ENCODE data around the gene WDR59. TPM values are rescaled to one million over a fixed set of nuclear protein-coding genes. Genes with fewer than 3 reads are reported as not detected.
"Not testable (repeated sequence)": the region's sequence is repeated elsewhere in the genome, so short reads cannot be mapped to it uniquely, and the experiment has no call there.

Gene WDR59
- total RNA-seq, 4 donors from 2014 or later = 12.9 to 31.3 (median 19.5) TPM

- no peaks in the 10 kb centered on the region for H3K36me3 ChIP-seq
- no peaks in the 10 kb centered on the region for H3K27me3 ChIP-seq
- H3K4me1 ChIP-seq = peaks cover 14 to 26% of the 10 kb centered on the region in 2 donors
- no peak for ATAC-seq
- in situ Hi-C loops (cut with MboI; ENCODE audit: low sequenced_read_pairs in 4 of 4) = no loop called here
- TF ChIP-seq CTCF (IDR thresholded peaks at IDR 0.05 in 4 of 5, conservative IDR thresholded peaks at IDR 0.05 in 1 of 5) = no peak
- no peak for TF ChIP-seq POLR2A (IDR thresholded peaks at IDR 0.05)
- intact Hi-C loops (cut with DNase I; ENCODE audit: low total_unique reads) = no loop called here
- H3K4me3 ChIP-seq = no peak overlapping the region
- H3K27ac ChIP-seq = peak overlapping the region in 3 of 4 donors; percentile 69 to 75 (median 72)
- H3K9me3 ChIP-seq = no peaks in the 10 kb centered on the region
- no peak for DNase-seq
Measured at GRCh38 chr16:75027520-75028300, 42.8 kb upstream of the WDR59 start.

- H3K4me1 ChIP-seq = peaks cover 14 to 28% of the 10 kb centered on the region in 2 donors
- no peaks in the 10 kb centered on the region for H3K9me3 ChIP-seq
- H3K4me3 ChIP-seq = no peak overlapping the region
- intact Hi-C loops (cut with DNase I; ENCODE audit: low total_unique reads) = no loop called here
- no peaks in the 10 kb centered on the region for H3K36me3 ChIP-seq
- H3K27me3 ChIP-seq = no peaks in the 10 kb centered on the region
- ATAC-seq (no peak), DNase-seq (no peak)
- in situ Hi-C loops (cut with MboI; ENCODE audit: low sequenced_read_pairs in 4 of 4) = no loop called here
- TF ChIP-seq POLR2A (IDR thresholded peaks at IDR 0.05) (no peak), CTCF (IDR thresholded peaks at IDR 0.05 in 4 of 5, conservative IDR thresholded peaks at IDR 0.05 in 1 of 5) (no peak)
- peak overlapping the region; percentile 66 to 75 (median 70) for H3K27ac ChIP-seq
Measured at GRCh38 chr16:75026892-75027391, 42.0 kb upstream of the WDR59 start.

GRCh38 chr16:75026239-75026891 lies 41.4 kb upstream of the WDR59 start:
- H3K9me3 ChIP-seq; H3K4me3 ChIP-seq; intact Hi-C loops (cut with DNase I; ENCODE audit: low total_unique reads); H3K36me3 ChIP-seq; in situ Hi-C loops (cut with MboI; ENCODE audit: low sequenced_read_pairs in 4 of 4); H3K27me3 ChIP-seq: not testable (repeated sequence)
- DNase-seq (peak in 1 of 2 donors; percentile 43), ATAC-seq (peak; percentile 85 to 86)
- peaks cover 14 to 28% of the 10 kb centered on the region in 2 donors for H3K4me1 ChIP-seq
- peak overlapping the region; percentile 66 to 75 (median 70) for H3K27ac ChIP-seq

- no peaks in the 10 kb centered on the region for H3K9me3 ChIP-seq
- in situ Hi-C loops (cut with MboI; ENCODE audit: low sequenced_read_pairs in 4 of 4) (no loop called here), intact Hi-C loops (cut with DNase I; ENCODE audit: low total_unique reads) (no loop called here)
- ATAC-seq = no peak
- H3K27me3 ChIP-seq = no peaks in the 10 kb centered on the region
- no peaks in the 10 kb centered on the region for H3K36me3 ChIP-seq
- H3K27ac ChIP-seq = peak overlapping the region; percentile 66 to 75 (median 70)
- TF ChIP-seq CTCF (IDR thresholded peaks at IDR 0.05 in 4 of 5, conservative IDR thresholded peaks at IDR 0.05 in 1 of 5) (no peak), POLR2A (IDR thresholded peaks at IDR 0.05) (no peak)
- peaks cover 14 to 28% of the 10 kb centered on the region in 2 donors for H3K4me1 ChIP-seq
- no peak overlapping the region for H3K4me3 ChIP-seq
- DNase-seq = no peak
Measured at GRCh38 chr16:75025761-75026160, 40.8 kb upstream of the WDR59 start.

GRCh38 chr16:75024594-75024993 lies 39.7 kb upstream of the WDR59 start:
- intact Hi-C loops (cut with DNase I; ENCODE audit: low total_unique reads) (no loop called here), in situ Hi-C loops (cut with MboI; ENCODE audit: low sequenced_read_pairs in 4 of 4) (no loop called here)
- Histone ChIP-seq H3K27ac (peak overlapping the region in 3 of 4 donors; percentile 4 to 75 (median 72)), H3K4me3 (no peak overlapping the region), H3K27me3 (no peaks in the 10 kb centered on the region), H3K4me1 (peaks cover 14 to 28% of the 10 kb centered on the region in 2 donors), H3K9me3 (no peaks in the 10 kb centered on the region), H3K36me3 (no peaks in the 10 kb centered on the region)
- no peak for TF ChIP-seq CTCF (IDR thresholded peaks at IDR 0.05 in 4 of 5, conservative IDR thresholded peaks at IDR 0.05 in 1 of 5)
- DNase-seq (no peak), ATAC-seq (no peak)

All from gastrocnemius medialis (tissue), 4 donors.